Measurements from ENCODE around the gene RPS6KA2. TPM values are rescaled to one million over a fixed set of nuclear protein-coding genes. Genes with fewer than 3 reads are reported as not detected.
A peak's percentile ranks its signal among the peaks of the same experiment; 100 is the strongest.

RPS6KA2 gene
- total RNA-seq, 4 donors from 2014 or later, result 22.7 to 55.9 (median 40.6) TPM

- peak in 1 of 2 donors; percentile 62 for DNase-seq (ENCODE audit: low spot score in 2 of 2)
- no peak overlapping the region for H3K4me3 ChIP-seq (ENCODE audit: low read depth, poor library complexity, severe bottlenecking)
- intact Hi-C loops (cut with DNase I; ENCODE audit: low total_unique reads), result no loop called here
- TF ChIP-seq CTCF (IDR thresholded peaks at IDR 0.05), result no peak
- TF ChIP-seq POLR2A (IDR thresholded peaks at IDR 0.05), result no peak
- WGBS, 2 donors, result 90 to 91% methylated on average over 17 of the region's 17 CpGs
Observed at GRCh38 chr6:166538297-166539010, 88.6 kb downstream of the RPS6KA2 start.

GRCh38 chr6:166534658-166535406 lies 92.2 kb downstream of the RPS6KA2 start:
- no peak for TF ChIP-seq POLR2A (IDR thresholded peaks at IDR 0.05)
- TF ChIP-seq CTCF (IDR thresholded peaks at IDR 0.05), result no peak
- no peak overlapping the region for H3K4me3 ChIP-seq (ENCODE audit: low read depth, poor library complexity, severe bottlenecking)
- DNase-seq (ENCODE audit: low spot score in 2 of 2), result no peak
- WGBS, 2 donors, result 91 to 96% methylated on average over 17 of the region's 17 CpGs
- intact Hi-C loops (cut with DNase I; ENCODE audit: low total_unique reads), result no loop called here

DNA sequence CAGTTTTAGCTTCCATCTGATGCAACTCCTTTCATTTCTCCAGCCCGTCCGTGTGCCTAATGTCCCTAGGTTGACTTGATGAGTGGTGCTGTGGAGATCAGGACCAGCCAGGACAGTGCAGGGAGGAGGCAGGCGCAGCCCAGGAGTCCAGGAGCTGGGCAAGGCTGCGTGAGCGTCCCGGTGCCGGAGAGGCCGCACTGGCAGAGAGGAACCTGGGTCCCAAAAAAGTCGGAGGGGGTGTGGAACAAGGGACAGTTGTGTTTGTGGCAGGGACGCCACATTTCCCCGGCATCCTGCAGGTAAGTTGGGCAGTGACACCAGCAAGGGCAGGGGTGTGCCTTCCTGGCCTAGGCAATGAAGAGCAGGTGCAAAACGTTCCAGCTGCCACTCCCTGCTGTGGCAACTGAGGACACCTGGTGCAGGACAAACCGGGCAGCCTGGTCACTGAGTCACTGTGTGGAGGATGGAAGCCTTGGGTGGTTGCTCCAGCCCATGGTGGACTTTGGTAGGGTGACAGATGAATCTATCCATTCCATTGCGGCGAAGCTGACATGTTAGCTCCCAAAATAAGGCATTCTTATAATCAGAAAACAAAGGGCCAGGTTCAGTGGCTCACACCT lies 93.7 kb downstream of the RPS6KA2 start:
- TF ChIP-seq POLR2A (IDR thresholded peaks at IDR 0.05) (no peak), CTCF (IDR thresholded peaks at IDR 0.05) (no peak)
- DNase-seq (ENCODE audit: low spot score in 2 of 2), result no peak
- no peak overlapping the region for H3K4me3 ChIP-seq (ENCODE audit: low read depth, poor library complexity, severe bottlenecking)
- WGBS, 2 donors, result 87 to 89% methylated on average over 15 of the region's 15 CpGs
- intact Hi-C loops (cut with DNase I; ENCODE audit: low total_unique reads), result no loop called here

- TF ChIP-seq CTCF (IDR thresholded peaks at IDR 0.05), result no peak
- TF ChIP-seq POLR2A (IDR thresholded peaks at IDR 0.05), result no peak
- no peak overlapping the region for H3K4me3 ChIP-seq (ENCODE audit: low read depth, poor library complexity, severe bottlenecking)
- no peak for DNase-seq (ENCODE audit: low spot score in 2 of 2)
- whole genome bisulfite sequencing, 2 donors, result 92 to 93% methylated on average over 12 of the region's 12 CpGs
- intact Hi-C loops (cut with DNase I; ENCODE audit: low total_unique reads), result no loop called here
Observed at GRCh38 chr6:166532302-166532701, 94.7 kb downstream of the RPS6KA2 start.

GRCh38 chr6:166530211-166531095 lies 96.6 kb downstream of the RPS6KA2 start:
- no peak overlapping the region for H3K4me3 ChIP-seq (ENCODE audit: low read depth, poor library complexity, severe bottlenecking)
- 91 to 94% methylated on average over 26 of the region's 26 CpGs for WGBS, 2 donors
- no peak for DNase-seq (ENCODE audit: low spot score in 2 of 2)
- intact Hi-C loops (cut with DNase I; ENCODE audit: low total_unique reads), result no loop called here
- no peak for TF ChIP-seq POLR2A (IDR thresholded peaks at IDR 0.05)
- TF ChIP-seq CTCF (IDR thresholded peaks at IDR 0.05), result no peak
